Suprapubic skin (tissue), 3 donors: ENCODE data around the gene YPEL4.

Experiments used
- CTCF ChIP-seq, 2 donors: fragments of 200-600 bp in 1 of 2; fragments of 450-650 bp in 1 of 2; sonication (generic) in 1 of 2; IDR thresholded peaks; one replicate each; pipeline ENCODE4 v1.5.1; 2016 to 2019; ENCODE audit warnings: antibody characterized with exemption in 2 of 2, mild to moderate bottlenecking in 1 of 2, moderate library complexity in 1 of 2
- POLR2AphosphoS5 ChIP-seq, 3 donors: sonication (generic); formaldehyde crosslinking; IDR thresholded peaks; one replicate each; pipeline ENCODE4 v1.6.1; 2017; ENCODE audit warnings: antibody characterized with exemption in 3 of 3

- TF ChIP-seq CTCF (IDR thresholded peaks at IDR 0.05) (no peak), POLR2AphosphoS5 (IDR thresholded peaks at IDR 0.05) (no peak)
Measured at GRCh38 chr11:57619331-57619730, 30.4 kb downstream of the YPEL4 start.
